ENCODE results near the gene ENTR1.

The ENTR1 gene

DNA sequence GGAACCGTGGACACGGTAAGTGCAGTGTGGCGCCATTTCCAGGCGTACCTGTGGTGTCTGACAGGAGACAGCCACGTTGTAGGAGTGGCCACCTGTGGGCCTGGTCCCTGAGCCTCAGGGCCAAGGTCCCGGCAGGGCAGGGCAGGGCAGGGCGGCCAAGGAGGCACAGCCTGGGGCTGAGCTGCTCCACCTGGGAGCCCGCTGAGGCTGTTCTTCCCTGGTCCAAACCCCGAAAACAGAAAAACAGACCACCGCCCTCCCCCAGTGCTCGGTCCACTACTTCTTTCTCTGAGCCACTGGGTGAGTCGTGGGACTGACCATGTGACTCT, 8.6 kb upstream of the ENTR1 start:
- TF ChIP-seq, protein P1, sequence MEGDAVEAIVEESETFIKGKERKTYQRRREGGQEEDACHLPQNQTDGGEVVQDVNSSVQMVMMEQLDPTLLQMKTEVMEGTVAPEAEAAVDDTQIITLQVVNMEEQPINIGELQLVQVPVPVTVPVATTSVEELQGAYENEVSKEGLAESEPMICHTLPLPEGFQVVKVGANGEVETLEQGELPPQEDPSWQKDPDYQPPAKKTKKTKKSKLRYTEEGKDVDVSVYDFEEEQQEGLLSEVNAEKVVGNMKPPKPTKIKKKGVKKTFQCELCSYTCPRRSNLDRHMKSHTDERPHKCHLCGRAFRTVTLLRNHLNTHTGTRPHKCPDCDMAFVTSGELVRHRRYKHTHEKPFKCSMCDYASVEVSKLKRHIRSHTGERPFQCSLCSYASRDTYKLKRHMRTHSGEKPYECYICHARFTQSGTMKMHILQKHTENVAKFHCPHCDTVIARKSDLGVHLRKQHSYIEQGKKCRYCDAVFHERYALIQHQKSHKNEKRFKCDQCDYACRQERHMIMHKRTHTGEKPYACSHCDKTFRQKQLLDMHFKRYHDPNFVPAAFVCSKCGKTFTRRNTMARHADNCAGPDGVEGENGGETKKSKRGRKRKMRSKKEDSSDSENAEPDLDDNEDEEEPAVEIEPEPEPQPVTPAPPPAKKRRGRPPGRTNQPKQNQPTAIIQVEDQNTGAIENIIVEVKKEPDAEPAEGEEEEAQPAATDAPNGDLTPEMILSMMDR (IDR thresholded peaks at IDR 0.05; ENCODE audit: low read depth, low read length, missing control alignments), result no peak
- in situ Hi-C loops (cut with HindIII; ENCODE audit: low sequenced_read_pairs), result no loop called here
- H3K4me3 ChIP-seq (ENCODE audit: low read depth, low read length), result no peak overlapping the region
- DNase-seq (ENCODE audit: low read depth), result no peak

DNA sequence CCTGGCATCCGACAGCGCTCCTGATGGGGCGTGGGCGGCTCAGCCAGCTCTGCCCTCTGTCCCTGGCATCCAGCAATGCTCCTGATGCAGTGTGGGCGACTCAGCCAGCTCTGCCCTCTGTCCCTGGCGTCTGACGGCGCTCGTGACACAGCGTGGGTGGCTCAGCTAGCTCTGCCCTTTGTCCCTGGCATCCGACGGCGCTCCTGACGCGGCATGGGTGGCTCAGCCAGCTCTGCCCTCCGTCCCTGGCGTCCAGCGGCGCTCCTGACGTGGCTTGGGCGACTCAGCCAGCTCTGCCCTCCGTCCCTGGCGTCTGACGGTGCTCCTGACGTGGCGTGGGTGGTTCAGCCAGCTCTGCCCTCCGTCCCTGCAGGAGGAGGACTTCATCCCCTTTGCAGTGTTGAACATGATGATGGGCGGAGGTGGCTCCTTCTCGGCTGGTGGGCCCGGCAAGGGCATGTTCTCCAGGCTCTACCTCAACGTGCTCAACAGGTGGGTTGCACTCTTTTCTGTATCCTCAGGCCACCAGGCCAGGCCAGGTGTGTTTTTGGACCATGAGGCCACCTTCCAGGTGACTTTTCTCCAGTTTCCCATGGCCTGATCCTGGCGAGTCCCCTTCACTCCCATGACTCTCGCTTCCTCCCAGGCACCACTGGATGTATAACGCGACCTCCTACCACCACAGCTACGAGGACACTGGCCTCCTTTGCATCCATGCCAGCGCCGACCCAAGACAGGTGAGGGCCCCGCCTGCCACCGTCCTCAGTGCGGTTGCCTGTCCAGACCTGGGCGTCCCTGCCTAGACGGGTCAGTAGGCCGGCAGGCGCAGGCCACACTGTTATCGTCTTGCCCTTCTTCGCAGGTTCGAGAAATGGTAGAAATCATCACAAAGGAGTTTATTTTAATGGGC, 8.0 kb upstream of the ENTR1 start:
- H3K4me3 ChIP-seq (ENCODE audit: low read depth, low read length), result no peak overlapping the region
- in situ Hi-C loops (cut with HindIII; ENCODE audit: low sequenced_read_pairs), result no loop called here
- TF ChIP-seq, protein P1 (IDR thresholded peaks at IDR 0.05; ENCODE audit: low read depth, low read length, missing control alignments), result no peak
- DNase-seq (ENCODE audit: low read depth), result no peak

- in situ Hi-C loops (cut with HindIII; ENCODE audit: low sequenced_read_pairs), result no loop called here
Observed at GRCh38 chr9:136416914-136417313, 6.5 kb upstream of the ENTR1 start.

DNA sequence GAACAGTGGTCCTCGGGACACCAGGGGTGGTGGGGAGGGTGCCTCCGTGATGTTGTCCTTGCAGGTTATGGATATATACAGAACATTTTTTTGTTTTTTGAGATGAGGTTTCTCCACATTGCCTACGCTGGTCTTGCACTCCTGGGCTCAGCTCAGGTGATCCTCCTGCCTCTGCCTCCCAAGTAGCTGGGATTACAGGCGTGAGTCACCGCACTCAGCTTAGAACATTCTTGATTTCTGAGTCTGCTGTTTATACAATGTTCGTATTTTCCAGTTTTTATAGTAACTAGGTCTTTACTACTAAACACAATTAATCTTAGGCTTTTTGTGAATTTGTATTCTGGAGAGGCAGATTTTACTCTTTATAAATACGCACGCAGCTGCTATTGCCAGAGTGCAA, 6.0 kb upstream of the ENTR1 start:
- H3K4me3 ChIP-seq (ENCODE audit: low read depth, low read length), result no peak overlapping the region
- TF ChIP-seq, protein P1 (IDR thresholded peaks at IDR 0.05; ENCODE audit: low read depth, low read length, missing control alignments), result no peak
- in situ Hi-C loops (cut with HindIII; ENCODE audit: low sequenced_read_pairs), result no loop called here
- no peak for DNase-seq (ENCODE audit: low read depth)

More at GRCh38 chr9:136416914-136417313, 6.5 kb upstream of the ENTR1 start:
- no peak for DNase-seq (ENCODE audit: low read depth)
- TF ChIP-seq, protein P1 (IDR thresholded peaks at IDR 0.05; ENCODE audit: low read depth, low read length, missing control alignments), result no peak
- H3K4me3 ChIP-seq (ENCODE audit: low read depth, low read length), result no peak overlapping the region

DNA sequence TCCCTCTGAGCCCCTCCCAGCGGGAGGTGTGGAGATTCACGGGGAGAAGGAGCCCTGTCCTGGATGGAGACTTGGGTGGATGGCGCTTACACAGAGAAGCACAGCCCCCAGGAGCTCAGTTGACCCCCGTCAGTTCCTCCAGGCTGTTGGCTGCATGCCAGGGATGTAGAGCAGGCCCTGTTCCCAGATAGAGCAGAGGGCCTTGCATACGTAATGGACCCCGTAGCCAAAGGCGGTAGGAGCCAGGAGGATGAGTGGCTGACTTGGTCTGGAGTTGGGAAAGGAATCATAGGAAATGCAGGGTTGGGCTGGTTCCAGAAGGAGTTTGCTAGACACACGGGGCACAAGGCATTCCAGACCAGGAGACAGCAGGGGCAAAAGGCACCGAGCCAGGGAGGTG, 2.5 kb upstream of the ENTR1 start:
- no peak overlapping the region for H3K4me3 ChIP-seq (ENCODE audit: low read depth, low read length)
- DNase-seq (ENCODE audit: low read depth), result no peak
- in situ Hi-C loops (cut with HindIII; ENCODE audit: low sequenced_read_pairs), result no loop called here
- TF ChIP-seq, protein P1 (IDR thresholded peaks at IDR 0.05; ENCODE audit: low read depth, low read length, missing control alignments), result no peak

DNA sequence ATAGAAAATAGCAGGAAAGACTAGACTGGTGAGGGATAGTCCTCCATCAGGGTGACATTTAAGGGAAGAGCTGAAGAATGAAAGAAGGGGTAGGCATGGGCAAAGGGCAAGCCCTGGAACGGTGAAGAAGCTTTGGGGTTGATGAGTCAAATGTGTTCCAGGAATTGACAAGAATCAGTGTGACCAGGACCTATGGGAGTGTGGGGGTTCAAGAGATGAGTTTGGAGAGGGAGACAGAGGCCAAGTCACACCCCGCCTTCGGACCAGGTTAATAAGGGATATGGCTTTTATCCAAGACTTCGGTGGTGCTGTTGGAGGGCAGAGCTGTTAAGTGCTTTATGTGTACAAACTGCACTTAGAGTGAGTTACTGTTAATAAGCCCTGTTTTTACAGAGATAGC, 964 bp upstream of the ENTR1 start:
- TF ChIP-seq, protein P1 (IDR thresholded peaks at IDR 0.05; ENCODE audit: low read depth, low read length, missing control alignments), result no peak
- in situ Hi-C loops (cut with HindIII; ENCODE audit: low sequenced_read_pairs), result no loop called here
- peak overlapping the region; percentile 99 for H3K4me3 ChIP-seq (ENCODE audit: low read depth, low read length)
- DNase-seq (ENCODE audit: low read depth), result no peak

Measured in astrocyte of the cerebellum (primary cell).